Ovary (tissue), 9 donors: ENCODE measurements around the gene CEP41. TPM values are rescaled to one million over a fixed set of nuclear protein-coding genes. Genes with fewer than 3 reads are reported as not detected.

Experiments
- DNase-seq, 5 donors: peaks; one replicate each; pipeline ENCODE4 v3.0.0-alpha.2; 2019 to 2020
- H3K27ac ChIP-seq, 2 donors: fragments of 200-600 bp; one replicate each; pipeline versions ENCODE4 v1.5.1 to v1.8.0; 2019 to 2022
- H3K27me3 ChIP-seq: fragments of 200-600 bp; one replicate; pipeline ENCODE4 v1.8.0; 2022
- H3K36me3 ChIP-seq: fragments of 200-600 bp; sonication (generic); one replicate; pipeline ENCODE4 v1.5.1; 2019
- H3K4me1 ChIP-seq: one replicate; pipeline ENCODE4 v1.8.1; 2013; ENCODE audit warnings: mild to moderate bottlenecking, moderate library complexity; ENCODE audit not compliant: insufficient read depth
- H3K4me3 ChIP-seq: fragments of 200-600 bp; sonication (generic); one replicate; pipeline ENCODE4 v1.5.1; 2017
- H3K9me3 ChIP-seq, 2 donors: fragments of 200-600 bp in 1 of 2; sonication (generic) in 1 of 2; one replicate each; pipeline versions ENCODE4 v1.5.1 to v1.8.1; 2013 to 2019; ENCODE audit warnings: mild to moderate bottlenecking in 1 of 2, moderate library complexity in 1 of 2
- CTCF ChIP-seq, 3 donors: fragments of 450-650 bp in 2 of 3; fragments of 200-600 bp in 1 of 3; IDR thresholded peaks; one replicate each; pipeline versions ENCODE4 v1.5.1 to v1.8.0; 2016 to 2022; ENCODE audit warnings: antibody characterized with exemption in 3 of 3, mild to moderate bottlenecking in 1 of 3
- EP300 ChIP-seq: sonication (generic); formaldehyde crosslinking; IDR thresholded peaks from one replicate; pipeline ENCODE4 v1.6.1; 2017; ENCODE audit warnings: antibody characterized with exemption
- POLR2A ChIP-seq: fragments of 450-650 bp; IDR thresholded peaks from one replicate; pipeline ENCODE4 v1.6.1; 2017; ENCODE audit warnings: antibody characterized with exemption, mild to moderate bottlenecking, moderate library complexity
- WGBS, 3 donors: extraction: QIAGEN DNeasy Blood & Tissue Kit in 1 of 3; methylation state at CpG; one replicate each; pipeline versions ENCODE4 v1.1.5 to v1.1.7; 2013 to 2017; 5-methylcytosine and 5-hydroxymethylcytosine counted together
- intact Hi-C, 4 donors: fragments of 100-400 bp; cut with DNase I; formaldehyde crosslinking; loops; one replicate each; pipeline versions ENCODE4 v1.11.0 to v1.15.1; 2022 to 2023
- polyA plus RNA-seq, 2 donors: library from polyadenylated mRNA; stranded (reverse); fragments of 200-250 nt in 1 of 2; fragments of 350-450 nt in 1 of 2; fragmentation: Illumina TruSeq in 1 of 2; extraction: RNeasy Lipid Tissue Mini Kit (QIAGEN cat#74804) in 1 of 2; gene quantifications; one replicate each; pipeline ENCODE4 v1.2.3, GENCODE V29; 2013 to 2014
- total RNA-seq, 7 donors: library from RNA; depleted of rRNA in 2 of 7; stranded (reverse); fragments of >200 nt in 2 of 7; fragmentation: NEBNext Ultra II Directional in 3 of 7; extraction: Animal tissue kit (Norgen Biotek cat#: 25700) in 3 of 7; gene quantifications; one replicate each; pipeline versions ENCODE4 v1.1.0 to v1.2.4, GENCODE V29; 2016 to 2023
- donor health status: DM: no; HTN: no; CAD: no; lungs with moderate emphysema.
- donor health status: DM: no; HTN: no; CAD: no.
- donor health status: Bipolar disorder and iron deficiency.
- donor health status: DM: yes; HTN: yes; CAD: no.
- donor health status: DM: no; HTN: no; CAD: no.
- donor health status: DM: yes; HTN: yes; CAD: no.

CEP41 gene
- total and polyA plus RNA-seq, 9 donors = 1.8 to 21.3 (median 10.5) TPM

- WGBS, 3 donors = 20 to 32% (median 24%) methylated on average over 15 of the region's 15 CpGs
- no peaks in the 10 kb centered on the region for H3K27me3 ChIP-seq
- no peaks in the 10 kb centered on the region for H3K36me3 ChIP-seq
- no peaks in the 10 kb centered on the region for H3K9me3 ChIP-seq
- intact Hi-C loops = loop anchor here in 1 of 4 donors (2.0 kb wide), 1 partner anchor 35 kb away; no protein-coding TSS in a partner anchor
- TF ChIP-seq EP300 (no peak), POLR2A (no peak), CTCF (IDR thresholded peaks at IDR 0.05) (no peak)
- peak; percentile 90 to 94 (median 92) for DNase-seq
- H3K27ac ChIP-seq = peak overlapping the region; percentile 58 to 65
- peaks cover 17% of the 10 kb centered on the region for H3K4me1 ChIP-seq
- H3K4me3 ChIP-seq = no peak overlapping the region
Observed at GRCh38 chr7:130365511-130366441, 75.0 kb downstream of the CEP41 start.

GRCh38 chr7:130365088-130365487 is 75.7 kb downstream of the CEP41 start:
- no peaks in the 10 kb centered on the region for H3K36me3 ChIP-seq
- peaks cover 13% of the 10 kb centered on the region for H3K4me1 ChIP-seq
- DNase-seq = peak in 1 of 5 donors; percentile 46
- TF ChIP-seq EP300 (no peak), POLR2A (no peak), CTCF (IDR thresholded peaks at IDR 0.05) (no peak)
- H3K4me3 ChIP-seq = no peak overlapping the region
- intact Hi-C loops = loop anchor here in 1 of 4 donors (2.0 kb wide), 1 partner anchor 36 kb away; no protein-coding TSS in a partner anchor
- H3K9me3 ChIP-seq = no peaks in the 10 kb centered on the region
- peak overlapping the region; percentile 58 to 65 for H3K27ac ChIP-seq
- no peaks in the 10 kb centered on the region for H3K27me3 ChIP-seq
- 43 to 63% (median 57%) methylated on average over 2 of the region's 2 CpGs for WGBS, 3 donors

GRCh38 chr7:130364451-130364850 is 76.4 kb downstream of the CEP41 start:
- TF ChIP-seq CTCF (IDR thresholded peaks at IDR 0.05) (no peak), EP300 (no peak), POLR2A (no peak)
- Histone ChIP-seq H3K27me3 (no peaks in the 10 kb centered on the region), H3K4me3 (no peak overlapping the region), H3K36me3 (no peaks in the 10 kb centered on the region), H3K4me1 (peaks cover 11% of the 10 kb centered on the region), H3K9me3 (no peaks in the 10 kb centered on the region), H3K27ac (peak overlapping the region; percentile 58 to 65)
- no peak for DNase-seq
- intact Hi-C loops = loop anchor here in 1 of 4 donors (2.0 kb wide), 1 partner anchor 36 kb away; no protein-coding TSS in a partner anchor
- WGBS, 3 donors = 90 to 93% (median 93%) methylated on average over 4 of the region's 4 CpGs

- intact Hi-C loops = no loop called here
- Histone ChIP-seq H3K36me3 (no peaks in the 10 kb centered on the region), H3K9me3 (no peaks in the 10 kb centered on the region), H3K4me1 (peaks cover 5% of the 10 kb centered on the region), H3K27me3 (no peaks in the 10 kb centered on the region), H3K27ac (no peak overlapping the region), H3K4me3 (no peak overlapping the region)
- DNase-seq = no peak
- 74 to 86% (median 82%) methylated on average over 8 of the region's 8 CpGs for WGBS, 3 donors
- TF ChIP-seq POLR2A (no peak), CTCF (IDR thresholded peaks at IDR 0.05) (no peak), EP300 (no peak)
Observed at GRCh38 chr7:130363026-130363847, 77.6 kb downstream of the CEP41 start.
